Astrocyte of the cerebellum (primary cell): Measurements from ENCODE around the gene DUXA.
A peak's percentile ranks its signal among the peaks of the same experiment; 100 is the strongest.
"Not testable (repeated sequence)": the region's sequence is repeated elsewhere in the genome, so short reads cannot be mapped to it uniquely, and the experiment has no call there.

Experiments used
- DNase-seq: peaks from one replicate; pipeline ENCODE4 v3.0.0-alpha.2; 2011; ENCODE audit warnings: low read depth
- H3K4me3 ChIP-seq: 2 replicates; pipeline ENCODE4 v1.5.1; 2011; ENCODE audit warnings: mild to moderate bottlenecking, low read depth, low read length, moderate library complexity
- CTCF ChIP-seq: IDR thresholded peaks from 2 replicates; pipeline ENCODE4 v1.5.1; 2012; ENCODE audit warnings: low read length, low read depth, moderate library complexity, mild to moderate bottlenecking; ENCODE audit errors: missing control alignments
- in situ Hi-C: cut with HindIII; loops from 2 replicates; pipeline ENCODE4 v1.10.0; 2017; ENCODE audit warnings: low sequenced_read_pairs

Gene DUXA

GRCh38 chr19:57167385-57167784 lies at the start of gene DUXA:
Gene DUXA, minus strand, starts transcription at chr19:57167485. Its CDS starts 42 bp downstream, at chr19:57167443.
- TF ChIP-seq CTCF = no peak
- H3K4me3 ChIP-seq = no peak within 1 kb of the TSS
- in situ Hi-C loops = no loop called here
- DNase-seq = no peak

- TF ChIP-seq CTCF = no peak
- no peak for DNase-seq
- in situ Hi-C loops = no loop called here
Observed at GRCh38 chr19:57212109-57212508, 44.8 kb upstream of the DUXA start.

GRCh38 chr19:57210381-57210780 lies 43.1 kb upstream of the DUXA start:
- in situ Hi-C loops = no loop called here
- no peak for DNase-seq
- H3K4me3 ChIP-seq = no peak overlapping the region
- TF ChIP-seq CTCF = no peak

More at GRCh38 chr19:57212109-57212508, 44.8 kb upstream of the DUXA start:
- H3K4me3 ChIP-seq = no peak overlapping the region

GRCh38 chr19:57202160-57202559 lies 34.9 kb upstream of the DUXA start:
- no peak for TF ChIP-seq CTCF
- H3K4me3 ChIP-seq = no peak overlapping the region
- in situ Hi-C loops = no loop called here
- DNase-seq = no peak

- H3K4me3 ChIP-seq, in situ Hi-C loops, DNase-seq: not testable (repeated sequence)
Observed at GRCh38 chr19:57197874-57198273, 30.6 kb upstream of the DUXA start.

GRCh38 chr19:57192993-57193392 lies 25.7 kb upstream of the DUXA start:
- DNase-seq = no peak
- H3K4me3 ChIP-seq = peak overlapping the region; percentile 93
- TF ChIP-seq CTCF = no peak
- in situ Hi-C loops = no loop called here

GRCh38 chr19:57192077-57192420 lies 24.8 kb upstream of the DUXA start:
- H3K4me3 ChIP-seq = peak overlapping the region; percentile 93
- in situ Hi-C loops = no loop called here
- TF ChIP-seq CTCF = no peak
- DNase-seq = no peak
